NCI-H2107 treated with DMSO at 0.1 percent for 48 hours (cell line): ENCODE results near the gene CTDNEP1.
A peak's percentile ranks its signal among the peaks of the same experiment; 100 is the strongest.

Experiments used
- DNase-seq: peaks from one replicate; lab custom pipeline; 2025; ENCODE audit not compliant: unreplicated experiment; lab: John Stamatoyannopoulos, UW

The CTDNEP1 gene

DNA sequence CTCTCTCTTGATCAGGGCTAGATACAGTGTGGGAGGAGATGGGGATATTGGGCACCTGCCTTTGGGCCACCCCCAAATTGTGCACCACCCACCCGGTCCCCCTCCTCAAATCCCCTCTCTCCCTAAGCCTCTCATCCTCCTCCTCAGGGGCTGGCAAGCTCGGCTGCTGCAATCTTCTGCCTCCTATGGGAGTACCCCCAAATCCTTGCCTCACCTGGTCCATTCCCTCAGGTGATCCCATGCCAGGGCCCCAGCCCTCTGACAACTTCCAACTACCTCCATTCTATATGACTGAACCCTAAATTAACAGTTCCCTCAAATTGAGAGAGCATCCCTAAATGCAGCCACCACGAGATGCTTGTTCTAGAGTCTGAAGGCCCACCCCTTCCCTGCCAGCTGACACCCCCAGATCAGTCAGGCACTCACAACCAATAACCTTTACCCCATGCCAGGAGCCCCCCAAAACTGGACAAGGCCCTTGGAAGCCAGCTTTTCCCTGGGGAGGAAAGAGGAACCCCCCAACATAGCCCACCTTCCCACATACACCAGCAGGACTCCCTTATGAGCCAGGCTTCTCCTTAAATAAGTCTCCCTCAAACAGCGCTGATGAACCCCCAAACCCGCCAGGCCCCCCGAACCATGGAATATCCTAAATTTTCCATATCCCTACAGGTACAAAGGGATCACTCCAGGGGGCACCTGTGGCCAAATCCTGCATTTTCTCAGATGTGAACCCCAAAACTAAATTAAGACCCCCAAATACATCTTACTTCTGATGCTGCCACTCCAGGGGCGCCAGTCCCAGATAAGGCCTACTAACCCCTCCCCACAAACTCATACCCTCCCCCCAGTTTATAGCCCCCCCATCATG lies 35.1 kb downstream of the CTDNEP1 start:
- no peak for DNase-seq

DNA sequence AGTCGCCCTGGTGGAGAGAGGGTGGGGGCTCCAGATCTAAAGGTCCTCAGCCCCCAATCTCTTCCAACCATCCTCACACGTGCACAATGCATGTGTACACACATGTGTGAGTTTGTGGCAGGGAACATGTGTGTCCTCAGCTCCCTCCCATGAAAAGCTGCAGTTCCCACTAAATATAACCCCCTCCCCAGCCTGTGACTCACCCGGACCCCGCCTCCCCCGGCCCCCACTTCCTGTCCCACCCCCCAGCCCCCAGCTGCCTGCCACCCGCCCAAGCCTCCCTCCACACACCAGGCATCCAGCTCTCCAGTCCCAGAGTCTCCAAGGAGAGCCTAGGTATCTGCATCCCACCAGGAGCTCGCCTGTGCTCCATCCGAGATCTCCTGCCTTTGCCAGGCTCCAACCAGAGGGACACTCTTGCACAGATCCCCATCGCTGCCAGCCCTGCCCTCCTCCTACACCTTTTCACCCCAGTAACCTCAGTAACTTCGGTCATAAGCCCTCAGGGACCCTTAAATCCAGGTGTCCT lies 35.8 kb downstream of the CTDNEP1 start:
- no peak for DNase-seq

DNA sequence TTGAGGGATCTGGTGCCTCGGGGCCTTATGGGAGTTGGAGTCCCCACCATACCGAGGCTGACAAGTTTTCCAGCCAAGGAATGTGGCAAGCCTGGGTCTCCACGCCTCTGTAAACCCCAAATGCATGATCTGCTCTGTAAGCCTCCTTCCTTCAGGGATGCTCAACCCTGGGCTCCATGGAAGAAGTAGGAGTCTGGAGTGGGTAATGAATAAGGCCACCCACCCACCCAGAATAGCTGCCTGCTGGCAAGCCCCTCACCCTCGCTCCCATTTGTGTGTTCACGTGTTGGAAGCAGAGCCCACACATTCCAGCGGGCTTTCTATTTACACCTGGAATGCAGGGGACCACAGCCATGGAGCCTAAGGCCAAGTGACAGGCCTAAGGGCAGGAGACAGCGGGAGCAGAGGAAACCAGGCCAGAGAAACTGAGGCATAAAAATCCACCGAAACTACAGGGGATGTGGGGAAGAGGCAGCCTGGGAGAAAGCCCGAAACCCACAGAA lies 36.3 kb downstream of the CTDNEP1 start:
- DNase-seq, result no peak

DNA sequence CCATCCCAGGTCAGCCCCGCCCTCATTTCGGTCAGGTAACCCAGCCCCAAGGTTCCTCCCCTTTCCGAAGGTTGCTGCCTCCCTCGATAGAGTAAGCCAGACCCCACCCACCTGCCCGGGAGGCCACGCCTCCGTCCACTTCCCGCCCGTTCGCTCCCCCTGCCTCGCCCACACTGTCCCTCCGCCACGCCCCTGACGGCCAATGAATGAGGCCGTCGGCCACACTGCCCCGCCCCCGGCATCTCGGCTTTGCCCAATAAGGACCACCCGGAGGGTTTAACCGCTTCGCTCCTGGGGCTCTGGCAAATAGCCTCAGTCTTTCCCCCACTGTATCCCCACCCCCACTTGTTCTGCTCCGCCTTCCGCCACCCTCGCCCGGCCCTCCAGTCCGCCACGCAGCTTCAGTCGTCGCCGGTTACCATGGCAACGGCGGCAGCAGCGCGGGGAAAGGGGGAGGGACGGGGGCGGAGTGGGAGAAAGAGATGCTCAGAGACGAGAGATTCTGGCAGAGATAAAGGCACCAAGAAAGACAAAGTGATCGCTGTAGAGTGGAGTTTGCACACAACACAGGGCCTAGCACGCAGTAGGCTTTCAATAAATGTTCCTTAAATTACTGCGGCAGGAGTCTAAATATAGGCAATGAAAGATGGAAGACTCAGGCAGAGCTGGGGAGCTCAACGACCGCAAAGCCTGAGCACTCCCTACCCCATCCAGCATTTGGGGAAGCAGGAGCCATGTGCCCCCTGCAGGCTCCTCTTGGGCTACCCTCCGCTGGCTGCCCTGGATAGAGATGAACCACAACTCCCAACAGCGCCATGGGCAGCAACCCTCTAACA lies 37.0 kb downstream of the CTDNEP1 start:
- DNase-seq, result peak; percentile 70

DNA sequence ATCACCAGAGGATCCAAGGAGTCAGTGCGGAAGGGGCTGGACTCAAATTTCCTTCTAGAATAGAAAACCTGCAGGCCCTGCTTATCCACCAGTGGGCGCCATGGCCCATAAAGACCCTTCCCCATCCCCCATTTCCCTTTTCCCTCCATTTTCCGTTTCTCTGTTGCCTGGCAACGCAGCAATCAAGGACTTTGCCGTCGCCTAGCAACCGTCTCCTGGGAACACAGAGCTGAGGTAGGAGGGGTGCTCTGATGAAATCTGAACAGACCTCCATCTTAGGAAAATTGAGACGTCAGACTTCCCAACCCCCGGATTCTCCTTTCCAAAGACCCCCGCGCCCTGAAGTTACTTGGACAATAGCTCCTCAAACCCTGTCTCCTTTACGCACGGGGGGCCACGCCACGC lies 37.6 kb downstream of the CTDNEP1 start:
- DNase-seq, result peak; percentile 47

DNA sequence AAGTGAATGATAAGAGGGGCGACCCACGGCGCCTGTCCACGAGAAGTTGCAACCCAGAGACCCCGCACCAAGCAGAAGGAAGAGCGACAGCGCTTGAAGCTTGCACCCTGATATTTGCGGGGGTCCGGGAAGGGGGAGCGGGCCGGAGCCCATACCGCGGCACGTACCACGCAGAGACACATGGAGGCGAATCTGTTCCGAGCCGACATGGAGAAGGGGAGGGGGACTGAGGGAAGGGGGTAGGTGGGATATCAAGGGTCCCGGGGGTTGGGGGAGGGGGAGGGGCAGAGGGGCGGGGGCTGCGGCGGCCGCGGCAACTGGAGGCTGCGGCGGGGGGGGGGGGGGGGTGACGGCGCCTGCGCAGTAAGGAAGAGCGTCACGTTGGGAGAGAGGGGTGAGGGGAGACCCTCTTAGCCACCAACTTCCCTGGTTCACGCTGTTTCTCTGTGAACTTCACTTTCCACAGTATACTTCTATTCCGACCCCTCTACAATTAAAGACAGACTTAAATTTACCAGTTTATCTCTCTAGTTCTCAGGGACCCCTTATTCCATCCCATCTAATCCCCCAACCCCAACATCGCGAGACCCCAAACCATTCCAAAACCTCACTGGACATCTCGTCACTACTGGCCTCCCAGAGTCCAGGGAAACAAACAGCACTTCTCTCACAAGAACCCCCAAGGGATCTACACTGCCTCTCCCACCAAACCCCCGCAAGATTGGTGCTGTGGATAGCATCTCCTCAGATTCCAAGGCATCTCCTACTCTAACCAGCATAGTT lies 39.9 kb downstream of the CTDNEP1 start:
- no peak for DNase-seq

DNA sequence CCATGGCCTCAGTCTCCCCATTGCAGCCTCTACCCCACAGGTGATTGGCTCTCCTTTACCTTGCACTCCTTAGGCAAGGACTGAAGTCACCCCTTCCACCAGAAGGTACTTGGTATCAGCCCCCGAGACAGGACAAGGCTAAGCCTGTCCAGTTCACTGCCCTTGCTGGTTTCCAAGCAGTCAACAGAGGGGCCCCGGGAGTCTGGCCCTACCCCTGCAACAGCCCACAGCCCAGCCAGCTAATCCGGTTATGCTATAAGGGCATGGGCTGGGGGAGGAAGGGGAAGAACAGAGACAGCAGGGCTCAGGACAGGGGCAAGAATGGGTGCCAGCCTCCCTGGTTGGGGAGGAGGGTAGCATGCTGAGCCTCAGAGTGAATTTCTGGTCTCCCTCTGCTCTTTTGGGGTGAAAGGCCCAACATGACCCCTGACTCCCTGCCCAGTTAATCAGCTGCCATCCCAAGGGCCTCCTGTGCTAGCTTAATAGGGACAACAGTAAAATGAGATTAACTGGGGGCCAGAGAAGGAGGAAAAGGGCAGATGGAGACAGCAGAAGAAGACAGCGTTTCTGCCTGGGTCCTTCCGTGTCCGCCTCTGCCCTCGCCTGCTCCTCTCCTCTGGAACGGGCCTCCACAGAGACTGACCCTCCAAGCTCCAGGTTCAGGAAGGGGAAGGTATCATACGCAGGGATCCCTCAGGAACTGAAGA lies 42.6 kb downstream of the CTDNEP1 start:
- DNase-seq, result no peak

DNA sequence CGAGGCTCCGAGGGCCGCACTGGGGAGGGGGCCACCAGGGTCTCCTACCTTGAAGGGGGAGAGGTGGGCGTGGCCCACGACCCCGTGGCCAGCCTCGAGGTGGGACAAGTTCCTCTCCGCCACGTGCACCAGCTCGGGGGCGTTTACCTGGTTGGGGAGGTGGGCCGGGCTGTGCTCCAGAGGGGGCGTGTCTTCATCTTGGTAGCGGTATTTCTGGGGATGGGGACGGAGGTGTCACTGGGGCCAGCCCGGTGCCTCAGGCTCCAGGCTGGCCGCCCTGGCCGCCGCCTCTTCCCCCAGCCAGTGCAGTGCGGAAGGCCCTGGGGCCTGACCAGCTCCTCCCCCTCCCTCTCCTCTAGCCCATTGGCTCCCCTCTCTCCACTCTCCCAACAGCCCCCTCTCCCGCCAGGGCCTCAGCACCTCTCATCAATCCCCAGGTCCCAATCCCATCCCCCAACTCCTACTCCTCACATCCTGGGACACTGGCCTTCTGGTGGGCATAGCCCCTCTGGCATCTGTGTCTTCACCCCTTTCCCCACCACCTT lies 43.4 kb downstream of the CTDNEP1 start:
- DNase-seq, result no peak

DNA sequence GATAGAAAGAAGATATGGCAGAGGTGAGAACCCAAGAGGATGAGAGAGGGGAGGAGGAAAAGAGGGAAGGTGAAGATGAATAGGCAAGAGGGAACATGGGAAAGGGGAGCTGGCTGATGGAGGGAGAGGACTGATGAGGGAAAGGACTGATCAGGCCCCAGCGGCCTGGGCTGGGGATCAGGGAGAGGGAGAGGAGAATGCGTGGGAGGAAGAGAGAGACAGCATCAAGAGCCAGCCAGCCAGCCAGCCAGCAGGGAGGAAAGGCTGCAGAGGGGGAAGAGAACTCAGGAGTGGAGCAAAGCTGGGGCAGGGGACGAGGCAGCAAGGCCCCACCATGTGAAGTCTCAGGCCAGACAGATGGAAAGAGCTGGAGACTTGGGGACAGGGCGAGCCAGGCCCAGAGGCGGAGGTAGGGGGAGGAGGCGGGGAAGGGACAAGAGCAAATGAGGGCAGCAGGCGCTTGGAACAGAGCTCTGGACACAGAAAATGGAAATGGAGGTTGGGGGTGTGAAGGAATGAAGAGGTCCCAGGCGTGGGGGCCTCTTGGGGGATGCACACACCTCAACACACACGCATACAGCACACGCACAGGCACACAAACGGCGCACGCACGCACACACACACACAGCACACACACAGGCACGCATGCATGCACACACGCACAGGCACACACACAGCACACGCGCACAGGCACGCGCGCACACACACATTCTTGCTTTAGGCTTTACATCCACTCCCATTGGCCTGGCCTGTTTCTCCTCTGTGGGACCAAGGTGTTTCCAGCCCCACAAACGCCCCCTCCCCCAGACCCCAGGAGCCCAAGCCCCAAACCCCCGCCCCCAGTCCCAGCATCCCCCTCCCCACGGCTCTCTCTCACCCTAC lies 44.2 kb downstream of the CTDNEP1 start:
- DNase-seq, result no peak

DNA sequence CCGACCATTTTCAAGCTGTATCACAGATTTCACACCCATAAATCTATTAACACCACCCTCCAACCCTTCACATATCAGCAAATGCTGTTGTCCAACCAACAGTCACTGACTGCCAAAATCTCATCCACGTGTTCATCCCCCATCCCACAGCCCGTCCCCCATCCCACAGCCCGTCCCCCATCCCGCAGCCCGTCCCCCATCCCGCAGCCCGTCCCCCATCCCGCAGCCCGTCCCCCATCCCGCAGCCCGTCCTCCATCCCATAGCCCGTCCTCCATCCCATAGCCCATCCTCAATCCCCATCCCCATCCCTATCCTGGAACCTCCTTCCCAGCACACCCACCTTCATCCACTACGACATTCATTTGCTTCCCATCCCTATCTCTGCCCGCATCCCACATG lies 46.0 kb downstream of the CTDNEP1 start:
- DNase-seq, result no peak

DNA sequence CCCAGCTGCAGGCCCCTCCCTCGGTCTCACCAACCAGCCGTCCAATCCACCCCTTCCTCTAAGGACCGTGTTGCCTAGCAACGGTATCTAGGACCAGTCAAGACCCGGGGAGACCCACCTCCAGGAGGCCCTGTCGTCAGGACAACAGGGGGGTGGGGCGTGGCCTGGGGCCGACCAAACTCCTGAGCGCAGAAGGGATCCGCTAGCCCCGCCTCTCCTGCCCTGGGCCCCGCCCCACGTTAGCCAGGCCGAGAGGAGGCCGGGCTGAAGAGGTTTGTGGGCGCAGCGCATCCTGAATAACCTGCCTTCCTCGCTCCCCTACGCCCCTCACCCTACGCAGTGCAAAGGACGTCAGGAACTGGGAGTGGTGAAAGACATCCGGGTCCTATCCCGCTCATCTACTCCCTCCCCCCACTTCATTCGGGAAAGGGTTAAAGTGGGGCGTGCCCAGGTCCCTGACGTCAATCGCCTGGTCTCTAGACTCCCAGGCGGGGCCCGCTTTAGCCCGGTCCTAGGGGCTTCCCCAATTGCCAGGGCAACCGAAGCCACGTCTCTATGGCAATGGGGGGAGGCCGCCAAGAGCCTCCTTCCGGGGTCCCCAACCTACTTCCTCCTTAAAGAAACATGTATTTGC lies 46.6 kb downstream of the CTDNEP1 start:
- peak; percentile 33 for DNase-seq

DNA sequence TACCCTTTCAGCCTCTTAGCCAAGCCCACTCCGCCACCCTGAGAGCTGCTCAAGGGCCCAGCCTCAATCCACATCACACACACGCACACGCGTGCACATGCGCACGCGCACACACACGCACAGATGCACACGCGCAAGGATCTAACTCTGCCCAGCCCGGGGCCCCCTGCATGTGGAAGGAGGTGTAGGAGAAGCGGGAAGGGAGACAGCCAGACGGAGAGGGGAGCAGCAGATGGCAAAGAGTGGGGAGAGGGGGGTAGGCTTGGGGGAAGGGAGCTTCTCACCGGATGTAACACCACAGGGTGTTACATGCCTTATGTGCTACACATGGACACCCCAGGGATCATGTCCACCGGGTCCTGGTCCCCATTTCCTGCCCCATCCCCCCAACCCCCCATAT lies 47.2 kb downstream of the CTDNEP1 start:
- no peak for DNase-seq

DNA sequence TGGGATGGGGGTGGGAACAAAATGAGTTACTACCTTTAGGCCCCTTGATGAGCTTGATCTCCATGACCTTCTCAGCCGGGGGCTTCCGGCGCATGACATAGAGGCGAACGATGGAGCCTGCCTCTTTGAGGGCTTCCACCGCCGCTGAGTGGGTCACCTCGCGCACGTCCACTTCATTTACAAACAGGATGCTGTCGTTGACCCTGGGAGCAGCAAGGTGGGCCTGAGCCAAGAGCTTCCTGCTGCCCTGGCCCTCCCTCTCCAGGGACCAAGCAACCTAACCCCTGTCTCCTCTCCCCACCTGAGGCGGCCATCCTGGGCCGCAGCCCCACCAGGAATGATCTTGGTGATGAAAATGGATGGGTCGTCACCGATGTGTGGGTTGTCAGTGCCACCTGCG lies 48.1 kb downstream of the CTDNEP1 start:
- DNase-seq, result no peak

DNA sequence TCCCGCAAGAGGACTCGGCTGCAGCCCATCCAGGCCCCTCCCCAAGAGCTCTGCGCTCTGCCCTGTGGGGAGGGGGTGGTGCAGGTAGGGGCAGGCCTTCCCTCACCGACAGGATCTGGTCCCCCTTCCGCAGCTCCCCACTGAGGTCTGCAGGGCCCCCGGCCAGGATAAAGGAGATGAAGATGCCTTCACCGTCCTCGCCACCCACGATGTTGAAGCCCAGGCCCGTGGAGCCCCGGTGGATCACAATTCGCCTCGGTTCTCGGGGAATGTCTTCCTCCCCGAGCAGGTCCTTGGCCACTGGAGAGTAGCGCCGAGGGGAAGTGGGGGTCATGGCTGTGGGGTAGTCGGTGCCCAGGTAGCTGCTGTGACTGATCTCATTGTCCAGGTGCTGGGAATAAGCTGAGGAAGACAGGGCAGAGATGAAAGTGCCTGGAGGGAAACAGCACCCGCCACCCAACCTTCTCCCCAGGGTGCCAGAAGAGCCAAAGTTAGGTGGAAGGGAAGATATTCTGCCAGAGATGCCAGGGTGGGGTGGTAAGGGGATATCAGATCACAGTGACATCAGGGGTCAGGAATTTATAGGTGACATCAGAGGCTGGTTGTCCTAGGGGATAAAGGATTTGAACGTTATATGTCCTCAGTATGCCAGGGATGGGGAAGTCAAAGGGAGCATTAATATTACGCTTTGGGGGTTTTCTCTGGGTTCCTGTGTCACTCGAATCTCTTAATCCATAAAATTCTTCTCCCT lies 54.7 kb downstream of the CTDNEP1 start:
- DNase-seq, result no peak

DNA sequence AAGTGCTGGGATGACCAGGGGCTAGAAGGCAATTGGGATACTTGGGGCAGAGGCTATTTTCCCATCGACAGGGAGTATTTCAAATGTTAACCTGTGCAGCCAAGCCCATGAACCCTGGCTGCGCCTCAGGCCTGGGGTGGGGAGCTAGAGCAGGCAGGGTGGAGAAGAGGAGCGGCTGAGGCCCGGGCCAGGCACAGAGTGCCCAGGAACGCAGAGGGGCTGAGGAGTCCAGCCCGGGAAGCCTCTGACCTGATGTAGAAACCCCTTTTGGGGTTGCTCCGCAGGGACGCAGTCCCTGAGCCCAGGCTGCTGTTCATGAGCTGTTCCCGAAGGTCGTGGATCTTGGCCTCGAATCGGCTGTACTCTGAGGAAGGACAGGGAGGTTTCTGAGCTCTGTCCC lies 55.6 kb downstream of the CTDNEP1 start:
- no peak for DNase-seq
